IPS DF 6.9 (cell line): ENCODE results near the gene CALM3.
A peak's percentile ranks its signal among the peaks of the same experiment; 100 is the strongest.
"Not testable (repeated sequence)": the region's sequence is repeated elsewhere in the genome, so short reads cannot be mapped to it uniquely, and the experiment has no call there.

ENCODE experiments used
- DNase-seq: peaks from one replicate; pipeline ENCODE4 v3.0.0-alpha.2; 2013; ENCODE audit warnings: low read depth, low spot score
- H3K27ac ChIP-seq: one replicate; pipeline ENCODE4 v1.5.1; 2013; ENCODE audit warnings: low read length, control low read depth
- H3K27me3 ChIP-seq: 2 replicates; pipeline ENCODE4 v1.6.1; 2013; ENCODE audit warnings: mild to moderate bottlenecking, low read length; ENCODE audit not compliant: control insufficient read depth, insufficient read depth
- H3K36me3 ChIP-seq: 2 replicates; pipeline ENCODE4 v1.6.1; 2013; ENCODE audit warnings: low read length; ENCODE audit not compliant: control insufficient read depth, insufficient read depth
- H3K4me1 ChIP-seq: 2 replicates; pipeline ENCODE4 v1.6.1; 2013; ENCODE audit warnings: low read length; ENCODE audit not compliant: control insufficient read depth, insufficient read depth
- H3K4me3 ChIP-seq: 2 replicates; pipeline ENCODE4 v1.5.1; 2013; ENCODE audit warnings: mild to moderate bottlenecking, low read length
- H3K9me3 ChIP-seq: 2 replicates; pipeline ENCODE4 v1.6.1; 2013; ENCODE audit warnings: low read length, inconsistent platforms; ENCODE audit not compliant: control insufficient read depth, insufficient read depth
- WGBS: extraction: QIAGEN DNeasy Blood & Tissue Kit; methylation state at CpG from one replicate; pipeline ENCODE4 v1.1.7; 2013; ENCODE audit warnings: mixed read lengths, missing lambda C conversion rate; ENCODE audit not compliant: insufficient read length, insufficient coverage; 5-methylcytosine and 5-hydroxymethylcytosine counted together

The CALM3 gene

GRCh38 chr19:46601318-46602224 lies at the start of gene CALM3:
CALM3 (plus strand) TSS chr19:46601330; CDS start chr19:46601435, 105 bp downstream.
- no peaks in the 10 kb centered on the region for H3K9me3 ChIP-seq
- peak within 1 kb of the TSS; percentile 53 for H3K4me3 ChIP-seq
- no CpG with 5 or more reads among the region's 51 CpGs for WGBS
- no peak within 1 kb of the TSS for H3K27ac ChIP-seq
- peaks cover 4% of the 10 kb centered on the region; the same call in 1 of the 2 replicates for H3K36me3 ChIP-seq
- DNase-seq = no peak
- peaks cover 3% of the 10 kb centered on the region for H3K4me1 ChIP-seq
- no peaks in the 10 kb centered on the region for H3K27me3 ChIP-seq

- no peaks in the 10 kb centered on the region for H3K36me3 ChIP-seq
- no CpG with 5 or more reads among the region's 1 CpG for WGBS
- H3K27ac ChIP-seq = no peak overlapping the region
- no peaks in the 10 kb centered on the region for H3K9me3 ChIP-seq
- H3K4me3 ChIP-seq = no peak overlapping the region
- DNase-seq = no peak
- no peaks in the 10 kb centered on the region for H3K27me3 ChIP-seq
- H3K4me1 ChIP-seq = no peaks in the 10 kb centered on the region
These were observed 48.2 kb upstream of the CALM3 start for GRCh38 chr19:46552891-46553290.

GRCh38 chr19:46554161-46554560 lies 47.0 kb upstream of the CALM3 start:
- Histone ChIP-seq H3K4me1 (no peaks in the 10 kb centered on the region), H3K9me3 (no peaks in the 10 kb centered on the region)
- no CpG with 5 or more reads among the region's 1 CpG for WGBS

DNA sequence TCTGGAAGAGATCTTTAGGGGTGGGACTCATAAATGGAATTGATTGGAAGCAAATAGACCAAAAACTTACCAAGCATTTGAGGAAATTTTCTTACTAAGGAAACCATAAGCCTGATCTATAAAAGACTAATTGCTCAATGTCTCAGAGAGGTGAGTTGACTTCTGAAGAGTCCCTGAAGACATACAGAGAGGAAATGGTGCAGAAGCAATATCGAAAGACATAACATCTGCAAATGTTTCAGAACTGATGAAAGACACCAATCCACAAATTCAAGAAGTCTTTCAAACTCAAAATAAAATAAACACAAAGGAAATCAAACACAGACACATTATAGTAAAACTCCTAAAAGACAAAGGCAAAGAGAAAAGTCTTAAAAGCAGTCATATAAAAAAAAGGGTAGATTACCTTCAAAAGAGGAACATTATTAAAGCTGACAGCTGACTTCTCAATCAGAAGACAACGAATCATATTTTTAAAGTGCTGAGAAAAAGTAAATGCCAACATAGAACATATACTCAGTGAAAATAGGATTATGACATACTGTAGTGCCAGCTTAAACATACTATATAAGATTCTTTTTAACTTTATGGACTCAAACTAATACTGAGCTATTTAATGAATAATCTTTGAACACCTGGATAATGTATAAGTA lies 45.4 kb upstream of the CALM3 start:
- WGBS = no CpG with 5 or more reads among the region's 2 CpGs
- no peak for DNase-seq
- no peak overlapping the region for H3K27ac ChIP-seq

More at GRCh38 chr19:46554161-46554560, 47.0 kb upstream of the CALM3 start:
- Histone ChIP-seq H3K27me3 (no peaks in the 10 kb centered on the region), H3K4me3 (no peak overlapping the region), H3K36me3 (no peaks in the 10 kb centered on the region), H3K27ac (no peak overlapping the region)
- no peak for DNase-seq

GRCh38 chr19:46556471-46556870 lies 44.7 kb upstream of the CALM3 start:
- H3K27me3 ChIP-seq, H3K9me3 ChIP-seq, H3K27ac ChIP-seq, H3K4me1 ChIP-seq, H3K36me3 ChIP-seq, H3K4me3 ChIP-seq, DNase-seq: not testable (repeated sequence)
- no CpG with 5 or more reads among the region's 5 CpGs for WGBS

More for the DNA sequence above, 45.4 kb upstream of the CALM3 start:
- H3K9me3 ChIP-seq = no peaks in the 10 kb centered on the region
- no peak overlapping the region for H3K4me3 ChIP-seq
- H3K4me1 ChIP-seq = no peaks in the 10 kb centered on the region
- no peaks in the 10 kb centered on the region for H3K36me3 ChIP-seq
- no peaks in the 10 kb centered on the region for H3K27me3 ChIP-seq

- H3K4me3 ChIP-seq = no peak overlapping the region
- no peaks in the 10 kb centered on the region for H3K9me3 ChIP-seq
- H3K27me3 ChIP-seq = no peaks in the 10 kb centered on the region
- no CpG with 5 or more reads among the region's 9 CpGs for WGBS
- H3K36me3 ChIP-seq = no peaks in the 10 kb centered on the region
- H3K27ac ChIP-seq = no peak overlapping the region
- DNase-seq = no peak
- no peaks in the 10 kb centered on the region for H3K4me1 ChIP-seq
These were observed 41.9 kb upstream of the CALM3 start for GRCh38 chr19:46559203-46559602.

DNA sequence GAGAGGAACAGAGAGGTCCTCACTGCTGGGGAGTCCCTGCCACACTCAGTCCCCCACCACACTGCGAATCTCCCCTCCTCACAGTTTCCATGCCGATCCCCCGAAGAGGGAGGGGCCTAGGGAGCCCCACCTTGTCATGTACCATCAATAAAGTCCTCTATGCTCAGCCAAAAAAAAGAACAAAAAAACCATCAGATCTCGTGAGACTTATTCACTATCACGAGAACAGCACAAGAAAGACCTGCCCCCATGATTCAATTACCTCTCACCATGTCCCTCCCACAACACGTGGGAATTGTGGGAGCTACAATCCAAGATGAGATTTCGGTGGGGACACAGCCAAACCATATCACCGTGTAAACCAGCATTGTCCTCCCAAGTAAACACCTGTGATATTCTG lies 41.5 kb upstream of the CALM3 start:
- H3K4me1 ChIP-seq, H3K27me3 ChIP-seq, H3K36me3 ChIP-seq, DNase-seq, H3K27ac ChIP-seq, H3K9me3 ChIP-seq, H3K4me3 ChIP-seq: not testable (repeated sequence)
- WGBS = no CpG with 5 or more reads among the region's 8 CpGs

DNA sequence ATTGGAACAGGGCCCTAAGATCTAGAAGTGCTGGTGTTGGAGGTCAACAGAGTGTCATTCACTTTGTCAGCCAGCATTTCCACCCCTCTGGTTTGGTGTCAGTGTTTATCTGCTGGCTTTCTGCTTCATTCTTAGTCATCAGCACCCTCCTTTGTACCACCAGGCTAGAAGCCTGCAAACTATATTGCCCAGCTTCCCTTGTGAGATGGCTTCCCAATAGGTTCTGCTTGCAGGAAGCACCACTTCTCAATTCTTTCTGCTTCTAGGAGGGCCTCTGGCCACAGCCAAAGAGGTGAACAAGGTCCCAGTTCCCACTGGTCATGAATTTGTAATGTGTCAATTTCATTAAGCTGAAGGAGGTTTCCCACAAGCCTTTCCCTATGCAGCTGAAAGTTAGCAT lies 36.4 kb upstream of the CALM3 start:
- Histone ChIP-seq H3K36me3 (no peaks in the 10 kb centered on the region), H3K4me1 (no peaks in the 10 kb centered on the region), H3K27ac (no peak overlapping the region), H3K4me3 (no peak overlapping the region), H3K27me3 (no peaks in the 10 kb centered on the region), H3K9me3 (no peaks in the 10 kb centered on the region)
- no peak for DNase-seq

- Histone ChIP-seq H3K4me1 (no peaks in the 10 kb centered on the region), H3K9me3 (no peaks in the 10 kb centered on the region), H3K4me3 (no peak overlapping the region), H3K27ac (no peak overlapping the region), H3K27me3 (no peaks in the 10 kb centered on the region), H3K36me3 (no peaks in the 10 kb centered on the region)
- DNase-seq = peak; percentile 73
- no CpG with 5 or more reads among the region's 5 CpGs for WGBS
These were observed 29.6 kb upstream of the CALM3 start for GRCh38 chr19:46571495-46571894.

- WGBS = no CpG with 5 or more reads among the region's 8 CpGs
- Histone ChIP-seq H3K9me3 (no peaks in the 10 kb centered on the region), H3K4me3 (no peak overlapping the region), H3K4me1 (no peaks in the 10 kb centered on the region), H3K36me3 (no peaks in the 10 kb centered on the region), H3K27me3 (no peaks in the 10 kb centered on the region), H3K27ac (no peak overlapping the region)
- DNase-seq = no peak
These were observed 27.2 kb upstream of the CALM3 start for GRCh38 chr19:46573679-46574498.
